Mucosa of descending colon (tissue), 3 donors: ENCODE data around the gene ING1. TPM values are rescaled to one million over a fixed set of nuclear protein-coding genes. Genes with fewer than 3 reads are reported as not detected.
"Not testable (repeated sequence)": the region's sequence is repeated elsewhere in the genome, so short reads cannot be mapped to it uniquely, and the experiment has no call there.

Experiments used
- ATAC-seq: fragments of 200-7000 bp; cut with Tn5 transposase; one replicate; pipeline ENCODE4 v1.9.1; 2020; ENCODE audit warnings: mild to moderate bottlenecking, moderate library complexity
- DNase-seq, 3 donors: peaks; one replicate each; pipeline ENCODE4 v3.0.0-alpha.2; 2020
- H3K36me3 ChIP-seq: fragments of 200-600 bp; one replicate; pipeline ENCODE4 v1.8.0; 2021; ENCODE audit warnings: low read depth, mild to moderate bottlenecking
- H3K4me1 ChIP-seq: fragments of 200-600 bp; one replicate; pipeline ENCODE4 v1.8.0; 2021; ENCODE audit warnings: low read depth, mild to moderate bottlenecking
- H3K4me3 ChIP-seq: fragments of 200-600 bp; one replicate; pipeline ENCODE4 v1.8.0; 2021; ENCODE audit warnings: mild to moderate bottlenecking
- H3K9me3 ChIP-seq: fragments of 200-600 bp; one replicate; pipeline ENCODE4 v1.8.0; 2021; ENCODE audit warnings: mild to moderate bottlenecking
- CTCF ChIP-seq: fragments of 200-600 bp; IDR thresholded peaks from one replicate; pipeline ENCODE4 v1.8.0; 2022; ENCODE audit warnings: antibody characterized with exemption, mild to moderate bottlenecking
- intact Hi-C, 2 donors: fragments of 100-400 bp; cut with DNase I in 1 of 2; cut with micrococcal nuclease in 1 of 2; formaldehyde crosslinking; loops; one replicate each; pipeline versions ENCODE4 v1.11.0 to v1.11.1; 2022; cut with DNase I, micrococcal nuclease
- total RNA-seq, 3 donors: library from RNA; stranded (reverse); fragmentation: NEBNext Ultra II Directional in 2 of 3; extraction: Animal tissue kit (Norgen Biotek cat#: 25700) in 2 of 3; gene quantifications; one replicate each; pipeline versions ENCODE4 v1.2.1 to v1.2.4, GENCODE V29; 2021 to 2023
- donor health status: DM: no; HTN: no; CAD: no; lungs with moderate emphysema.
- donor health status: DM: no; HTN: no; CAD: no.
- donor health status: DM: no; HTN: yes; CAD: no.

The ING1 gene
- total RNA-seq, 3 donors from 2014 or later = 11.8 to 18.0 (median 13.8) TPM

GRCh38 chr13:110669036-110669435 lies 44.5 kb upstream of the ING1 start:
- H3K4me3 ChIP-seq = no peak overlapping the region
- no peaks in the 10 kb centered on the region for H3K9me3 ChIP-seq
- no peak for DNase-seq
- H3K36me3 ChIP-seq = peaks cover 9% of the 10 kb centered on the region
- H3K4me1 ChIP-seq = no peaks in the 10 kb centered on the region
- no peak for ATAC-seq
- TF ChIP-seq CTCF = no peak
- intact Hi-C loops = no loop called here

- intact Hi-C loops, H3K9me3 ChIP-seq, H3K4me3 ChIP-seq, ATAC-seq, H3K4me1 ChIP-seq, DNase-seq, H3K36me3 ChIP-seq: not testable (repeated sequence)
These were observed 43.7 kb upstream of the ING1 start for GRCh38 chr13:110669814-110670213.

GRCh38 chr13:110676595-110677587 lies 36.6 kb upstream of the ING1 start:
- peaks cover 6% of the 10 kb centered on the region for H3K36me3 ChIP-seq
- H3K4me1 ChIP-seq = no peaks in the 10 kb centered on the region
- peak in 2 of 3 donors; percentile 15 to 59 for DNase-seq

GRCh38 chr13:110677731-110678545 lies 35.6 kb upstream of the ING1 start:
- intact Hi-C loops = no loop called here
- Histone ChIP-seq H3K4me1 (no peaks in the 10 kb centered on the region), H3K9me3 (no peaks in the 10 kb centered on the region), H3K36me3 (peaks cover 6% of the 10 kb centered on the region), H3K4me3 (no peak overlapping the region)
- ATAC-seq = no peak
- no peak for TF ChIP-seq CTCF
- peak in 1 of 3 donors; percentile 54 for DNase-seq

More at GRCh38 chr13:110676595-110677587, 36.6 kb upstream of the ING1 start:
- H3K9me3 ChIP-seq = no peaks in the 10 kb centered on the region
- intact Hi-C loops = no loop called here
- peak; percentile 78 for ATAC-seq
- no peak overlapping the region for H3K4me3 ChIP-seq
- TF ChIP-seq CTCF = no peak

GRCh38 chr13:110680852-110681251 lies 32.6 kb upstream of the ING1 start:
- Histone ChIP-seq H3K36me3 (peaks cover 6% of the 10 kb centered on the region), H3K9me3 (no peaks in the 10 kb centered on the region), H3K4me1 (no peaks in the 10 kb centered on the region), H3K4me3 (no peak overlapping the region)
- TF ChIP-seq CTCF = no peak
- no peak for DNase-seq
- intact Hi-C loops = no loop called here
- no peak for ATAC-seq
